Cortex of kidney (tissue), 1 donor: ENCODE data around the gene ANO8.
"Not testable (repeated sequence)": the region's sequence is repeated elsewhere in the genome, so short reads cannot be mapped to it uniquely, and the experiment has no call there.

Source experiments
- DNase-seq: peaks from one replicate; lab custom pipeline; 2025; lab: John Stamatoyannopoulos, UW

Gene ANO8

GRCh38 chr19:17286752-17287151 is 47.9 kb downstream of the ANO8 start:
- DNase-seq, result no peak

DNA sequence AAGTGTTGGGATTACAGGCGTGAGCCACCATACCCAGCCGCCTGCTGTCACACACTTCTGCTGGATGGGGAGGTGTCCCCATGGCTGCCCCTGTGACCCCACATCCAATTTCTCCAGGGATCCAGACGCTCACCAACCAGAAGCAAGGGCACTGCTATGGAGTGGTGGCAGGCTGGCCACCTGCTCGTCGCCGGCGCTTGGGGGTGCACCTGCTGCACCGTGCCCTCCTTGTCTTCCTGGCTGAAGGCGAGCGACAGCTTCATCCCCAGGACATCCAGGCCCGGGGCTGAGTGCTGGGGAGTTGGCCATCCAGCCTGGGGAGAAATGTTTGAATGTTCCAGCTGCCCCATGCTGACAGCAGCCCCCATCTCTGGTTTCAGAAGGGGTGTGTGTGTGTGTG is 48.4 kb downstream of the ANO8 start:
- DNase-seq, result no peak

GRCh38 chr19:17285415-17286135 is 49.1 kb downstream of the ANO8 start:
- no peak for DNase-seq

DNA sequence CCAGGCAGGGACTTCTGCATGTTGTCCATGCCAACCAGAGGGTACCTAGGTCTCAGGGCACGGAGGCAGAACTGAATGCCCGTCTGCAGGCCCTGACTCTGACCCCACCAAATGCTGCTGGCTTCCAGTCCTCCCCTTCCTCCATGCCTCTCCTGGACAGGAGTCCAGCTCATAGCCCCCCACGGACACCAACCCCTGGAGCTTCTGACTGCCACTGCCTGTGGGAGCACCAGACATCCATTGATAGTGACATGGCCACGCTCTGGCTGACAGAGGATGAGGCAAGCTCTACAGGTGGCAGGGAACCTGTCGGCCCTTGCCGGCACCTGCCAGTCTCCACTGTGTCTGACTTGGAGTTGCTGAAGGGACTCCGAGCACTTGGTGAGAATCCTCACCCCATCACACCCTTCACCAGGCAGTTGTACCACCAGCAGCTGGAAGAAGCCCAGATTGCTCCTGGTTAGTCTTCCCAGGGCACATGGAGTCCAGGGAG is 51.1 kb downstream of the ANO8 start:
- no peak for DNase-seq

DNA sequence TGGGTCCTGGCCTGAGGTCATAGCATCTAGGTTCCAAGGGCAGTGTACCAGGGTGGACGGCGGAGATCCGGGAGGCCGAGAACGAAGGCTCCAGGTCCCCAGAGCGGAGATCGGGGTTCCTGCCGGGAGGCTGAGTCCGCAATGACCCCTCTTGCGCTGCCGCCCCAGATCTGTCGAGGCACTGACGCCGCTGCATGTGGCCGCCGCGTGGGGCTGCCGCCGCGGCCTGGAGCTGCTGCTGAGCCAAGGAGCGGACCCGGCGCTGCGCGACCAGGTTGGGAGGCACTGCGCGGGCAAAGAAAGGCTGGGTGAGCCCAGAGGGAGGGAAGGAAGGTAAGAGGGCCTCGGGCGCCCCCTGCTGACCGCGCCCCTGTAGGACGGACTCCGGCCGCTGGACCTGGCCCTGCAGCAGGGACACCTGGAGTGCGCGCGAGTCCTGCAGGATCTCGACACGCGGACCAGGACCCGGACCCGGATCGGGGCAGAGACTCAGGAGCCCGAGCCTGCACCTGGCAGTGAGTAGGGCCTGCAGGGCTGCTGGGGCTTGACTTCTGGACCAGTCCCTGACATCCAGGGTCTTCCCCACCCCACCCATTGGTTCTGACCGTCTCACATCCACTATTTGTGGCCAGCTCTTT is 52.0 kb downstream of the ANO8 start:
- no peak for DNase-seq

GRCh38 chr19:17281391-17282304 is 53.0 kb downstream of the ANO8 start, which contains the start of gene ANKLE1:
ANKLE1 (plus strand) TSS chr19:17281901; CDS start chr19:17281921, 20 bp downstream.
- DNase-seq, result no peak

- DNase-seq, result no peak
Measured at GRCh38 chr19:17279436-17279835, 55.2 kb downstream of the ANO8 start.

DNA sequence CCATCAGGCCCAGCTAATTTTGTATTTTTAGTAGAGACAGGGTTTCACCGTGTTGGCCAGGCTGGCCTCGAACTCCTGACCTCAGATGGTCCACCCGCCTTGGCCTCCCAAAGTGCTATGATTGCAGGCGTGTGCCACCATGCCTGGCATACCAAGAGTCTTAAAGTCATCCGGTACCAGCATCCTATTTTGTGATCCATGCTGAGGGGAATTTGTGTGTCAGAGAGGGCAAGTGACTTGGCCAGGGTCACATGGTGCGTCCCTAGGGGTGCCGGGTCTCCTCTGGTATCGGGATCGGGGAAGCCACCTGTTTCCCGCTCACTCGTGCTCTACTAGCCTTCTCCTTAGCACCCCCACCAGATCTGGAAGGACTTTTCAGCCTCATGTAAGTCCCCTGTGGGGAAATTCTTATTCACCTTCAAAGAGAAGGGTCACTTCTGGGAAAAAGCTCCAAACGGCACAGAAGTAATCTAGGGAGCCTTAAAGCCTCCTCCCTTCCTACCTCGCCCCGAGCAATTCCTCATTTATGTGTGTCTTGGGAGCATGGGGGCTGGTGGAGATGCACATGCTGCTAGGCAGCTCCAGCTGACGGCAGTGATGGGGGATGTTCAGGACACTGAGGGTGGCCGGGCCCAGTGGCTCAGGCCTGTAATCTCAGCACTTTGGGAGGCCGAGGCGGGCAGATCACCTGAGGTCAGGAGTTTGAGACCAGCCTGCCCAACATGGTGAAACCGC is 59.0 kb downstream of the ANO8 start:
- DNase-seq, result no peak

- DNase-seq, result not testable (repeated sequence)
Measured at GRCh38 chr19:17274892-17275291, 59.8 kb downstream of the ANO8 start.
